B cell (primary cell): ENCODE data around the gene COBLL1.

Experiments
- CTCF ChIP-seq: fragments of 200-600 bp; IDR thresholded peaks from one replicate; pipeline ENCODE4 v1.8.0; 2022; ENCODE audit warnings: antibody characterized with exemption, mild to moderate bottlenecking
- EZH2 ChIP-seq: IDR thresholded peaks from 2 replicates; pipeline ENCODE4 v1.6.1; 2012; ENCODE audit warnings: borderline replicate concordance, low read depth, mild to moderate bottlenecking, moderate library complexity, low read length; ENCODE audit not compliant: insufficient read depth, poor library complexity, severe bottlenecking

- TF ChIP-seq CTCF (no peak), EZH2 (no peak)
Measured at GRCh38 chr2:164793529-164793928, 48.1 kb downstream of the COBLL1 start.
